ENCODE results near the gene ZNF566.
A peak's percentile ranks its signal among the peaks of the same experiment; 100 is the strongest.

The ZNF566 gene

DNA sequence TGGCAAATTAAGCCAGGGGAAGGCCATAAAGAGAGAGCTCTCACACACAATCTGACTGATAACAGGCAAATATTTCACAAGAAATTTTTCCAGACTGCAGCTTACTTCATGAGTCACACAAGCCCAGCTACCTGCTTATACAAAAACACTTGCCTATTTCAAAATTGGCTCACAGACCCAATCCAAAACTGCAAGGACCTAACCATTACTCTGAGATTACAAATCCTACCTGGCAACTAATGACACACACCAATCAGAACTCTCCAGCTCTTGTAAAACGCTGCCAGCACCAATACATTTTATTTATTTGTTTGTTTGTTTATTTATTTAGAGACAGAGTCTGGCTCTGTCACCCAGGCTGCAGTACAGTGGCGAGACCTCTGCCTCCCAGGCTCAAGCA is 52.8 kb downstream of the ZNF566 start:
- no peak overlapping the region for H3K4me3 ChIP-seq (ENCODE audit: low read depth in 1 of 2, low read length in 2 of 2)
- no peak overlapping the region for H3K27ac ChIP-seq (ENCODE audit: low read depth, low read length)
- H3K9me3 ChIP-seq (ENCODE audit: low read length) = peaks cover 5% of the 10 kb centered on the region
- H3K9ac ChIP-seq (ENCODE audit: low read length) = no peak overlapping the region
- no peaks in the 10 kb centered on the region for H3K4me1 ChIP-seq (ENCODE audit: insufficient read depth, low read length)
- H3K36me3 ChIP-seq (ENCODE audit: insufficient read depth, low read length) = no peaks in the 10 kb centered on the region
- no peaks in the 10 kb centered on the region for H3K27me3 ChIP-seq (ENCODE audit: control insufficient read depth in 1 of 2, insufficient read depth in 2 of 2, low read length in 2 of 2)

DNA sequence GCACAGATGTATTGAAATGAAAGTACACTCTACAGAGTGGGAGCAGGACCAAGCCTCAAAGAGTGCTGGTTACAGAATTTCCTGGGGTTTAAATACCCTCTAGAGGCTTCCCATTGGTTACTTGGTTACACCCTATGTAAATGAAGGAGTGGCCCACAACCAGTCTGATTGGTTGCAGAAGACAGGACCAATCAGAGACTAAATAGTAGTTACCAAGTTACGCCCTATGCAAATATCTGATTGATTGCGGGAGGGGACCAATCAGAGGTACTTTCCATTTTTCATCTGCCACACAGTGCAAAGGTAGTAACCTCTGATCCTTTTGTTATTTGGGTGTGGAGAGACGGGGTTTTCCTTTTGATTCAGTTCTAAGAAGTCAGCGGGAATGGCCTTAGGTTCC is 65.4 kb downstream of the ZNF566 start:
- Histone ChIP-seq H3K9me3 (ENCODE audit: low read length) (no peaks in the 10 kb centered on the region), H3K36me3 (ENCODE audit: insufficient read depth, low read length) (no peaks in the 10 kb centered on the region), H3K4me3 (ENCODE audit: low read depth in 1 of 2, low read length in 2 of 2) (no peak overlapping the region), H3K27me3 (ENCODE audit: control insufficient read depth in 1 of 2, insufficient read depth in 2 of 2, low read length in 2 of 2) (peaks cover 0 to 6% of the 10 kb centered on the region in 2 donors), H3K27ac (ENCODE audit: low read depth, low read length) (no peak overlapping the region), H3K4me1 (ENCODE audit: insufficient read depth, low read length) (no peaks in the 10 kb centered on the region), H3K9ac (ENCODE audit: low read length) (no peak overlapping the region)

DNA sequence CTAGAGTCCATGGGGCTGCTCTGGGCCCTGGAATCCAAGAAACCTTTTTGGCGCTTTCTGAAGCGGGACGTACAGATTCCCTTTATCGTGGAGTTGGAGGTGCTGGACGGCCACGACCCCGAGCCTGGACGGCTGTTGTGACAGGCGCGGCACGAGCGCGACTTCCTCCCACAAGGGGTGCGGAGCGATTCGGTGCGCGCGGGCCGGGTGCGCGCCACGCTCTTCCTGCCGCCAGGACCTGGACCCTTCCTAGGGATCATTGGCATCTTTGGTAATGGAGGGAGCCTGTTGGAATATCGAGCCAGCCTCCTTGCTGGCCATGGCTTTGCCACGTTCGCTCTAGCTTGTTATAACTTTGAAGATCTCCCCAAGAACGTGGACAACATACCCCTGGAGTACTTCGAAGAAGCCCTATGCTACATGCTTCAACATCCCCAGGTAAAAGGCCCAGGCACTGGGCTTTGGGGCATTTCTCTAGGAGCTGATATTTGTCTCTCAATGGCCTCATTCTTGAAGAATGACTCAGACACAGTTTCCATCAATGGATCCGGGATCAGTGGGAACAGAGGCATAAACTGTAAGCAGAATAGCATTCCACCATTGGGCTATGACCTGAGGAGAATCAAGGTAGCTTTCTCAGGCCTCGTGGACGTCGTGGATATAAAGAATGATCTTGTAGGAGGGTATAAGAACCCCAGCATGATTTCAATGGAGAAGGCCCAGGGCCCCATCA is 67.4 kb downstream of the ZNF566 start:
- Histone ChIP-seq H3K4me1 (ENCODE audit: insufficient read depth, low read length) (peaks cover 11% of the 10 kb centered on the region), H3K4me3 (ENCODE audit: low read depth in 1 of 2, low read length in 2 of 2) (peak overlapping the region; percentile 51 to 52), H3K27ac (ENCODE audit: low read depth, low read length) (no peak overlapping the region), H3K9ac (ENCODE audit: low read length) (no peak overlapping the region), H3K27me3 (ENCODE audit: control insufficient read depth in 1 of 2, insufficient read depth in 2 of 2, low read length in 2 of 2) (peaks cover 0 to 6% of the 10 kb centered on the region in 2 donors), H3K36me3 (ENCODE audit: insufficient read depth, low read length) (no peaks in the 10 kb centered on the region), H3K9me3 (ENCODE audit: low read length) (no peaks in the 10 kb centered on the region)

DNA sequence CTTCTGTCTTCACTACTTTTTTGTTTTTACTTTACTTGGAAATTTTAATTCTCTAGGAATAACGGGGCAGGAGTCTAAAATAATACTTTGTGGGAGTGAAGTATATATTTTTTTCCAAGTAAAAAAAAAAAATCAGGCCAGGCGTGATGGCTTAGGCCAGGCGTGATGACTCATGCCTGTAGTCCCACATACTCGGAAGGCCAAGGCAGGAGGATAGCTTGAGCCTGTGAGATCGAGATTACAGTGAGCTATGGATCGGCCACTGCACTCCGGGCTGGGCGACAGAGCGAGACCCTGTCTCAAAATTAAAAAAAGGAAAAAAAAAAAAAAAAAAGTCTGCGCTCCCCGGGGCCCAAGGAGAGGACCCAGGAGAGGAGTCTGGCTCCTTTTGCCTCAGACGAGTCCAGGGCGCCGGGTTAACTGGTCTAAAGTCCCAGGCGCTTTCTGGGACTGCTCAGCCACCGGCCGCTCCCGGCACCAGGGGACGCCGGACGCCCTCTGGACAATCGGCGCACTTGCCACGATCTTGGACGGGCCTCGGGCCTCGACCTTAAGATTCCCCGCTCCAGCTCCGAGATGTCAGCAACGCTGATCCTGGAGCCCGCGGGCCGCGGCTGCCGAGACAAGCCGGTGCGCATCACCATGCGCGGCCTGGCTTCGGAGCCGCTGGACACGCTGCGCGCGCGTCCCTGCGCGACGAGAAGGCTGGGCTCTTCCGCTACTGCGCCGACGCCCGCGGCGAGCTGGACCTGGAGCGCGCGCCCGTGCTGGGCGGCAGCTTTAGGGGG is 68.2 kb downstream of the ZNF566 start:
- no peak overlapping the region for H3K27ac ChIP-seq (ENCODE audit: low read depth, low read length)
- peak overlapping the region; percentile 51 to 52 for H3K4me3 ChIP-seq (ENCODE audit: low read depth in 1 of 2, low read length in 2 of 2)
- no peaks in the 10 kb centered on the region for H3K9me3 ChIP-seq (ENCODE audit: low read length)
- H3K27me3 ChIP-seq (ENCODE audit: control insufficient read depth in 1 of 2, insufficient read depth in 2 of 2, low read length in 2 of 2) = peaks cover 0 to 6% of the 10 kb centered on the region in 2 donors
- peaks cover 11% of the 10 kb centered on the region for H3K4me1 ChIP-seq (ENCODE audit: insufficient read depth, low read length)
- no peaks in the 10 kb centered on the region for H3K36me3 ChIP-seq (ENCODE audit: insufficient read depth, low read length)
- no peak overlapping the region for H3K9ac ChIP-seq (ENCODE audit: low read length)

DNA sequence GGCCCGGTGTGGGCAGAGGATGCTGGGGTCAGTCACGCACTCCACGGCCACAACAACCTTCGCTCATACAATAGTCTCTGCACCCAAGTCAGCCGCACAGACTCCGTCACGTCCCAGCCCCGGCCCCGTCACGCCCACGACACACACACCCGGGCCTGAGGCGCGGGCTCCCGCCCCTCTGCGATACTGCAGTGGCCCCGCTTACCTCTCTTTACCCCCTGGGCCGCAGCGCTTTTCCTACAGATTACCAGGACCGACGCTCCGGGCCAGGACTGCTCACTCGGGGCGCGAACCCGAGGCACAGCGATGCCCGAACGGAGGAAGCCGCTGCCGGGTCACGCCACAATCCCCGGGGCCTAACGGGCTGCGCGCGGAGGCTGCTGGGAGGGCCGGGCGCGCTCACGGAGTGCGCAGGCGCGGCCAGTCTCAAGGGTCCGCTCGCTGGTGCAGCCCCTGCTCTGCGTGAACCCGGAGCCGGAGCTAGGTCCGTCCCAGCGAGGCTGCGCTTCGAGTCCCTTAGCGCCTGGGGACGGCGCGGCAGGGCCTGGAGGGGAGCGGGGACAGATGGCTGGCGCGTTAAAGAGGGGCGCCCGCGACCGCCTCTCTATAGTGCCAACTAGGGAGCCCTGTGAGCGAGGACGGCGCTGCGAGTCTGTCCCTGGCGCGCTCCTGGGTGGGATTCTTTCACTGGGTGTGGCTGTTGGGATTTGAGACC is 70.9 kb downstream of the ZNF566 start, which contains the start of gene ZFP82:
TSS of gene ZFP82 (minus strand) at position 358 of the 715 bp plus-strand sequence. CDS start 8,855 bp downstream, outside the sequence.
- Histone ChIP-seq H3K4me1 (ENCODE audit: insufficient read depth, low read length) (peaks cover 11% of the 10 kb centered on the region), H3K36me3 (ENCODE audit: insufficient read depth, low read length) (no peaks in the 10 kb centered on the region), H3K9me3 (ENCODE audit: low read length) (no peaks in the 10 kb centered on the region), H3K4me3 (ENCODE audit: low read depth in 1 of 2, low read length in 2 of 2) (peak within 1 kb of the TSS; percentile 77 to 94), H3K9ac (ENCODE audit: low read length) (peak within 1 kb of the TSS; percentile 70), H3K27me3 (ENCODE audit: control insufficient read depth in 1 of 2, insufficient read depth in 2 of 2, low read length in 2 of 2) (peaks cover 0 to 6% of the 10 kb centered on the region in 2 donors), H3K27ac (ENCODE audit: low read depth, low read length) (peak within 1 kb of the TSS; percentile 85)

DNA sequence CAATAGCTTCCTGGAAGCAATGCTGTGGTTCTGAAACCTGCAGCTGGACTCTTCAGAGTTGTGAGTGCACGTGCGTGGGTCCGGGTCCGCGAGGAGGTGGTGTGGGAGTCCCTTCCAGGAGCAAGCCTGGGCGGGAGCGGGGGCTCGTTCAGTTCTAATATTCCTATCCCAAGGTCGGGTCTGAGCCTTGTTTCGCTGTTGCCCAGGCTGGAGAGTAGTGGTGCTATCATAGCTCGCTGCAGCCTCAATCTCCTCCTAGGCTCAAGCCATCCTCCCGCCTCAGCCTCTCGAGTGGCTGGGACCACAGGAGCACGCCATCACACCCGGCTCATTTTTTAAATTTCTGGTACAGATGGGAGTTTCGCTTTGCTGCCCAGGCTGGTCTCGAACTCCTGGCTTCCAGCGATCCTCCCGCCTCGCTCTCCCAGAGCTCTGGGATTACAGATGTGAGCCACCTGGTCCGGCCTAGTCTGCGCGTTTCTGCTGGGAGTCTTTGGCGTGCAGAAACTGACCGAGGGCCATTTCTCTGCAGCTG is 71.5 kb downstream of the ZNF566 start:
- Histone ChIP-seq H3K9ac (ENCODE audit: low read length) (peak overlapping the region; percentile 70), H3K9me3 (ENCODE audit: low read length) (no peaks in the 10 kb centered on the region), H3K27me3 (ENCODE audit: control insufficient read depth in 1 of 2, insufficient read depth in 2 of 2, low read length in 2 of 2) (peaks cover 0 to 6% of the 10 kb centered on the region in 2 donors), H3K4me3 (ENCODE audit: low read depth in 1 of 2, low read length in 2 of 2) (peak overlapping the region; percentile 77 to 94), H3K27ac (ENCODE audit: low read depth, low read length) (peak overlapping the region; percentile 85), H3K36me3 (ENCODE audit: insufficient read depth, low read length) (no peaks in the 10 kb centered on the region), H3K4me1 (ENCODE audit: insufficient read depth, low read length) (peaks cover 11% of the 10 kb centered on the region)

DNA sequence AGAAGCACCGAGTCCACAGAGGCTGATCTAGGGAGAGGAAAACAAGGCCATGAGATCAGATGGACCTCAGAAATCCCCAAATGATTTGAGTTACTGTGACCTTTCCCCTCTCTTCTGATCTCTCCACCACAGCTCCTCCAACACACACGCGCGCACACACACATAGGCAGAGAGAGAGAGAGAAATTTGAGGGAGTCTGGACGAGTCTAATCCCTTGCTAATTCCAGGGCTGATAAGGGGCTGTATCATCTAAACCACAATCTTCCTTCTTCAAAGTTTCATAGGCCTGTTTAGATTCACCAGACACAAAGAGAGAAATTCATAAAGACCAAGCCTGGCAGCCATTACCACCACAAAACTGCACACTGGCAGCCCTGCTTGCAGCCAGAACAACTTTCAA is 79.5 kb downstream of the ZNF566 start:
- no peaks in the 10 kb centered on the region for H3K9me3 ChIP-seq (ENCODE audit: low read length)
- no peak overlapping the region for H3K9ac ChIP-seq (ENCODE audit: low read length)
- no peak overlapping the region for H3K27ac ChIP-seq (ENCODE audit: low read depth, low read length)
- no peaks in the 10 kb centered on the region for H3K27me3 ChIP-seq (ENCODE audit: control insufficient read depth in 1 of 2, insufficient read depth in 2 of 2, low read length in 2 of 2)
- H3K4me3 ChIP-seq (ENCODE audit: low read depth in 1 of 2, low read length in 2 of 2) = no peak overlapping the region
- peaks cover 35% of the 10 kb centered on the region for H3K36me3 ChIP-seq (ENCODE audit: insufficient read depth, low read length)
- H3K4me1 ChIP-seq (ENCODE audit: insufficient read depth, low read length) = no peaks in the 10 kb centered on the region

DNA sequence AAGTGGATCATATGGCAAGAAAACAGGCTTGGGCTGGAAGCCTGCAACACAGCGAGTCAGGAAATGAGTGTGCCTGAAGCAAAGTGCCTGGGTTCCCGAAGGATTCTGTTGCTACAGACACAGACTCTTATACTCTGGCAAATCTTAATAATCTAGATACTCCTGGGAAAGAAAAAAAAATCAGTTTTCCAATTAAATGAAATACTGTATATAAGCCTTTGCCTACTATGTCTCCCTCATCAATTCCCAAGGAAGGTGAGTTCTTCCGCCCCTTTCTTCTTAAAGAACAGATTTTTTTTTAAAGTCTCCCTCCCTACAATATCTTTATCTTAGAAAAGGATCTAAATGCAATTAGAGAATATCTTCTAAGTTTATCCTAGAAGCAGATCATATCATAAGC is 81.3 kb downstream of the ZNF566 start:
- H3K36me3 ChIP-seq (ENCODE audit: insufficient read depth, low read length) = peaks cover 43% of the 10 kb centered on the region
- H3K4me3 ChIP-seq (ENCODE audit: low read depth in 1 of 2, low read length in 2 of 2) = no peak overlapping the region
- no peaks in the 10 kb centered on the region for H3K9me3 ChIP-seq (ENCODE audit: low read length)
- no peaks in the 10 kb centered on the region for H3K27me3 ChIP-seq (ENCODE audit: control insufficient read depth in 1 of 2, insufficient read depth in 2 of 2, low read length in 2 of 2)
- no peaks in the 10 kb centered on the region for H3K4me1 ChIP-seq (ENCODE audit: insufficient read depth, low read length)
- H3K9ac ChIP-seq (ENCODE audit: low read length) = no peak overlapping the region
- H3K27ac ChIP-seq (ENCODE audit: low read depth, low read length) = no peak overlapping the region

DNA sequence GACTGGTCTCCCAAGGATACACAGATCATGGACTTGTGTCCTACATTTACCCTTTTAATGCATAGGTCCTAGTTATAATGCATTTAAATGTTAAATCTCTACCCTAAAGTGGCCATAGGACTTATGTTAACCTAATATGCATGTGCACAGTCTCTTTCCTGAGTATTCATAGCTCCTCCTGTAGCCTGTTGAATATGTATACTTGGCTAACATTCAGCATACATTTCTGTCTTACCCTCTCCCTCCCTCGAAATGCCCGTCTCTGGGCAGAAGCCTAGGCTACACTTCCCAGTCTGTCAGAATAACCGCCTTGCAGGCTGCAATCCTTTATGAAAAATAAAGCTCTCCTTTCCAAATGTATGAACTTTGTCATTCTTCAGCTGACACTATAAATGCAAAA is 84.9 kb downstream of the ZNF566 start:
- peaks cover 59% of the 10 kb centered on the region for H3K36me3 ChIP-seq (ENCODE audit: insufficient read depth, low read length)
- no peaks in the 10 kb centered on the region for H3K9me3 ChIP-seq (ENCODE audit: low read length)

DNA sequence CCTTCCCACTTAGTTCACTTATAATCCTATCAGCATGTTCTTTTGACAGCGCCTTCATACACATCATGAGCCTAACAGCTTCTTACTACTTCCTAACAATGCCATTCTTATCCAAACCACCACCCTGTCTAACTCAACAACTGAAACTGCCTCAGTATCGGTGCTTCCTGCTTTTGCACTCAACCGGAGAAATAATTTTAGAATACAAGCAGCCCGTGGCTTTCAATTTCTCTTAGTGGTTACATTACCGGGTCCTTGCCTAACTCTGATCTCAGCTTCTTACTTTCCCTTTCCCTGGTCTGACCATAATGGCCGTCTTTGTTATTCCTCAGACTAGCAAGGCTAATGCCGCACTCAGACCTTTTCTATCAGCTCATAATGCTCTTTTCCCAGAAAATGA is 87.9 kb downstream of the ZNF566 start:
- no peak overlapping the region for H3K4me3 ChIP-seq (ENCODE audit: low read depth in 1 of 2, low read length in 2 of 2)
- no peaks in the 10 kb centered on the region for H3K9me3 ChIP-seq (ENCODE audit: low read length)
- no peak overlapping the region for H3K27ac ChIP-seq (ENCODE audit: low read depth, low read length)
- no peaks in the 10 kb centered on the region for H3K4me1 ChIP-seq (ENCODE audit: insufficient read depth, low read length)
- no peak overlapping the region for H3K9ac ChIP-seq (ENCODE audit: low read length)
- peaks cover 37% of the 10 kb centered on the region for H3K36me3 ChIP-seq (ENCODE audit: insufficient read depth, low read length)
- H3K27me3 ChIP-seq (ENCODE audit: control insufficient read depth in 1 of 2, insufficient read depth in 2 of 2, low read length in 2 of 2) = no peaks in the 10 kb centered on the region

More for the DNA sequence above, 84.9 kb downstream of the ZNF566 start:
- no peaks in the 10 kb centered on the region for H3K4me1 ChIP-seq (ENCODE audit: insufficient read depth, low read length)
- H3K9ac ChIP-seq (ENCODE audit: low read length) = no peak overlapping the region
- H3K27ac ChIP-seq (ENCODE audit: low read depth, low read length) = no peak overlapping the region
- H3K4me3 ChIP-seq (ENCODE audit: low read depth in 1 of 2, low read length in 2 of 2) = no peak overlapping the region
- H3K27me3 ChIP-seq (ENCODE audit: control insufficient read depth in 1 of 2, insufficient read depth in 2 of 2, low read length in 2 of 2) = no peaks in the 10 kb centered on the region

DNA sequence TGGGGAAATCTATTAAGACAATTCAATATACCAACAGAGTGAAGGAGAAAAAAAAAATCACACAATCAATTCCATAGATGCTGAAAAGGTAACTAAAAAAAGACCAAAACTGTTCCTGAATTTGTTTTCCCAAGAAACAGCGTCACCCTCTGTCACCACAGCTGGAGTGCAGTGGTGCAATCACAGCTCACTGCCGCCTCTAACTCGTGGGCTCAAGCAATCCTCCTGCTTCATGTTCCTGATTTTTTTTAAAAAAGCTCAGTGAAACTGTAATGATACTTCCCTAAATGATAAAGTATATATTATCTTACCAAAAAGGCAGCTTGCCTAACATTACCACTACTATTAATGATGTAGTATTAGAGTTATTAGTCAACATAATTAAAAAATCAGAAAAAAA is 90.8 kb downstream of the ZNF566 start:
- no peak overlapping the region for H3K9ac ChIP-seq (ENCODE audit: low read length)
- no peaks in the 10 kb centered on the region for H3K4me1 ChIP-seq (ENCODE audit: insufficient read depth, low read length)
- H3K9me3 ChIP-seq (ENCODE audit: low read length) = peaks cover 14% of the 10 kb centered on the region
- H3K36me3 ChIP-seq (ENCODE audit: insufficient read depth, low read length) = peaks cover 33% of the 10 kb centered on the region
- H3K27me3 ChIP-seq (ENCODE audit: control insufficient read depth in 1 of 2, insufficient read depth in 2 of 2, low read length in 2 of 2) = no peaks in the 10 kb centered on the region
- H3K4me3 ChIP-seq (ENCODE audit: low read depth in 1 of 2, low read length in 2 of 2) = no peak overlapping the region
- no peak overlapping the region for H3K27ac ChIP-seq (ENCODE audit: low read depth, low read length)

Data from muscle layer of colon (tissue), 2 donors.